Neuron (in vitro differentiated cells): ENCODE measurements around the gene RALGPS2.

Experiments used
- H2AFZ ChIP-seq: one replicate; pipeline ENCODE4 v1.6.1; 2013; ENCODE audit warnings: low read depth, mild to moderate bottlenecking, inconsistent platforms, low read length, moderate library complexity
- H3K27me3 ChIP-seq: one replicate; pipeline ENCODE4 v1.6.1; 2013; ENCODE audit warnings: low read length; ENCODE audit not compliant: insufficient read depth
- H3K36me3 ChIP-seq: one replicate; pipeline ENCODE4 v1.6.1; 2013; ENCODE audit warnings: low read length; ENCODE audit not compliant: insufficient read depth
- H3K4me1 ChIP-seq: one replicate; pipeline ENCODE4 v1.6.1; 2013; ENCODE audit warnings: low read length; ENCODE audit not compliant: insufficient read depth
- H3K4me3 ChIP-seq: 2 replicates; pipeline ENCODE4 v1.5.1; 2013; ENCODE audit warnings: mild to moderate bottlenecking, low read length, moderate library complexity
- H3K9me3 ChIP-seq: one replicate; pipeline ENCODE4 v1.6.1; 2013; ENCODE audit warnings: low read length

The RALGPS2 gene

DNA sequence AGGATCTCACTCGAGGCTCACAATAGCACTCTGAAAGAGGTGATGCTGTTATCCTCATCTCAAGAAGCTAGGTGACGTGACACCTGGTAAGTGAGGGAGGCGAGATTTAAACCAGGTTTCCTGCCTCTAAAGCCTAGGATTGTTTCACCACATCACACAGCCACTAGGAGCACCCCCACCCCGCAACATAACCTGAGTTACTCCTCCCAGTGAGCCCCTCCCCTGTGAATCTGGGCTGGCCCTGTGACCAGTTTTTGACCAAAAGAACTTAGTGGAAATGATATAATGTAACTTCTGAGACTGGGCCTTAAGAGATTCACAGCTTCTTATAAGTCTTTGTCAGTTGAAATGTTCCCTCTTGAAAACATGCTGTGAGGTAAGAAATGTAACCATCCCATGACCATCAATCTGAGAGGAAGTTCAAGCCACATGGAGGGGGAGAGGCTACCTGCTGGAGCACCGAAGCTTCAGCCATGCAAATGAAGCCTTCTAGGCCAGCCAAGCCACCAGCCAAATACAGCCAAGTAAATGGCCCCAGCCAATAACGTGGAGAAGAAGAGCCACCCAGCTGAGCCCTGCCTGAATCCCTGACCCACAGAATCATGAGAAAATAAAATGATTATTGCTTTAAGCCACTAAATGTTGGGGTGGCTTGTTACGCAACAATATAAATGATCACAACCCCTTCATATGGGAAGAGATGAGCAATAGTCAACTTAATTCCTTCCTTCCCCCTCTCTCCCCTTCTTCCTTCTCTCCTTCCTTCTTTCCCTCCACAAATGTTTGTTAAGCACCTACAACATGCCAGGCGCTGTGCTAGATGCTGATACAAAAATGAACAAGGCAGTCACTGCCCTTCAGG is 239.7 kb downstream of the RALGPS2 start:
- H2AFZ ChIP-seq: no peak overlapping the region
- H3K4me3 ChIP-seq: no peak overlapping the region
- no peaks in the 10 kb centered on the region for H3K36me3 ChIP-seq
- H3K4me1 ChIP-seq: no peaks in the 10 kb centered on the region
- H3K27me3 ChIP-seq: no peaks in the 10 kb centered on the region
- H3K9me3 ChIP-seq: peaks cover 2% of the 10 kb centered on the region

DNA sequence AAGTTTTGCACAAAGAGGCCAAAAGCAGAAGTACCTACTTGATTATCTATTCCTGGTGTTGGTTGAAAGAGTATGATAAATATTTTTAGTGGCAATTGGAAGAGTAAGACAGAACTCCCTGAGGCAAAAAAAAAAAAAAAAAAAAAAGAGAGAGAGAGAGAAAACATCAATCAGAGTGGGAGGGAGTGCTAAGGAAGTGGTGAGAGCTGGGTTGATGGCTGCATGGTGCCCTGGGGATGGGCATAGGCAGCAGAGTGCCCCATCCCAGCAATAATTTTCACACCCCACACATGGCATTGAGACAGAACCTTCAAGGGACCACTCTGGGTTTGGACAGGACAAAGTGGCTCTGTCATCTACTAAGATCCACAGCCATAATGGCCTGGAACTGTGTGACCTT is 241.3 kb downstream of the RALGPS2 start:
- Histone ChIP-seq H3K4me1 (no peaks in the 10 kb centered on the region), H2AFZ (no peak overlapping the region), H3K9me3 (peaks cover 2% of the 10 kb centered on the region), H3K27me3 (no peaks in the 10 kb centered on the region), H3K4me3 (no peak overlapping the region), H3K36me3 (no peaks in the 10 kb centered on the region)

DNA sequence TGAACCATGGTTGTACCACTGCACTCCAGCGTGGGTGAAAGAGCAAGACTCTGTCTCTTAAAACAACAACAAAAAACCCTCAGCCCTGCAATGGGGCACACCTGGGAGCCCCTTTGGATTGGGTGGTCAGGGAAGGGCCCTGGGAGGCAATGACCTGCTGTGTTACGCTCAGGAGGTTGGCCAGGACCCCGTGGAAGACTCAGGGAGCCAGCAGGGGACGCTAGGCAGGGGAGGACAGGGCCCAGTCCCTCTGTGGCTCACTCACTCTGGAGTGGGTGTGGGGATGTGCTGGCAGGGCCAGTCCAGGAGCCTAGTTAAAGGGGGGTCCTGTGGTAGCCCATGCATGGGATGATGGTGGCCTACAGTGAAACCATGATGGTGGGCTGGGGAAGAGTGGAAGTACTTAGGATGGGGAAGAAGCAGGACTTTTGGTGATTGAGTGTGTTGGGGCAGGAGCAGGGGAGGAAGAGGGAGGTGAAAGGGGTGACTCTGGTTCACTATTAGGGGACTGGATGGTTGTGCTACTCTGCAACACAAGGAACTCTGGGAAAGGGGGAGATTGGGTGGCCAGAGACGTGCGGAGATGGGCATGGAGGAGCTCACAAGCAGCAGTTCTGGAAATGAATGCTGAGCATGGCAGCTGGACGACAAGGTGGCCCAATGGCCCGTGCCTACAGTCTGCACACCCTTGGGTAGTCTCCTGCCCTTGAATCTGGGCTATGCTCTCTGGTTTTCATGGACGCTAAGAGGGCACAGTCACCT is 244.4 kb downstream of the RALGPS2 start:
- H3K9me3 ChIP-seq: peaks cover 4% of the 10 kb centered on the region
- peaks cover 14% of the 10 kb centered on the region for H3K4me1 ChIP-seq
- H3K4me3 ChIP-seq: no peak overlapping the region
- no peaks in the 10 kb centered on the region for H3K36me3 ChIP-seq
- H3K27me3 ChIP-seq: no peaks in the 10 kb centered on the region
- H2AFZ ChIP-seq: no peak overlapping the region

DNA sequence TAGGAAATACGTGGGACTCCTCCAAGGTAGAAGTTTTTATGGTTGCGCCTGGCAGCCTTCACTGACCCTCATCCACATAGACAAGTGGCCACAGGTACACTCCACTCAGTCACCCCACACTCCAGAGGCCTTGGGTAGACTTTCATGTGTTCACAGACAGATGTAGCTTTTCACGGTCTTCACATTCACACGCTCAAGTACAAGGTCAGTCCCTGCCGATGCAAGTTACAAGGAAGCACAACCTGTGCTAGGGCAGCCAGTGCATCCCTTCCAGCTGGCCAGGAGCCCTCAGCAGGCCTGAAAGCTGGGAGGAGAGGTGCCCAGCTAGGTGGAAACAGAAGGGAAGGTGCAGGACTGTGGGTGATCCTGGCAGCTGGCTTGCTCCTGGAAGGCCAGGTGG is 245.1 kb downstream of the RALGPS2 start:
- Histone ChIP-seq H3K4me3 (no peak overlapping the region), H3K4me1 (peaks cover 16% of the 10 kb centered on the region), H2AFZ (no peak overlapping the region), H3K36me3 (no peaks in the 10 kb centered on the region), H3K9me3 (peaks cover 4% of the 10 kb centered on the region), H3K27me3 (no peaks in the 10 kb centered on the region)
